HEK293 (cell line): Measurements from ENCODE around the gene C6orf47.

Experiments used
- CTCF ChIA-PET: fragments of 350-600 bp; formaldehyde crosslinking; extraction: SDS; loops from one replicate; lab custom pipeline; 2021; ENCODE audit warnings: antibody characterized with exemption; lab: Yijun Ruan, JAX
- POLR2A ChIA-PET: fragments of 300-600 bp; formaldehyde crosslinking; extraction: SDS; loops from one replicate; lab custom pipeline; 2020; ENCODE audit warnings: antibody characterized with exemption, inconsistent platforms; lab: Yijun Ruan, JAX
- H3K27ac ChIP-seq: fragments of 200-500 bp; sonication (Bioruptor generic); 2 replicates; pipeline ENCODE4 v1.5.1; 2014; ENCODE audit warnings: low read depth, low read length, control low read depth, inconsistent platforms; ENCODE audit errors: extremely low read depth
- H3K36me3 ChIP-seq, 2 experiments: fragments of 200-500 bp in 1 of 2; sonication (Bioruptor generic) in 1 of 2; 1 replicate in 1 of 2; 2 replicates in 1 of 2; pipeline ENCODE4 v1.5.1; 2014 to 2017; ENCODE audit warnings: inconsistent platforms in 2 of 2, low read length in 2 of 2; ENCODE audit not compliant: control insufficient read depth in 2 of 2, insufficient read depth in 1 of 2
- H3K4me1 ChIP-seq: fragments of 200-500 bp; sonication (Bioruptor generic); 2 replicates; pipeline ENCODE4 v1.5.1; 2014; ENCODE audit warnings: mild to moderate bottlenecking, low read length, inconsistent platforms; ENCODE audit not compliant: control insufficient read depth, insufficient read depth
- H3K4me3 ChIP-seq: 2 replicates; pipeline ENCODE4 v1.5.1; 2011; ENCODE audit warnings: low read depth, mild to moderate bottlenecking, control low read depth, low read length, moderate library complexity
- H3K9me3 ChIP-seq: fragments of 200-500 bp; sonication (Bioruptor generic); 2 replicates; pipeline ENCODE4 v1.5.1; 2014; ENCODE audit warnings: low read depth, low read length, inconsistent platforms; ENCODE audit not compliant: control insufficient read depth, insufficient read depth
- IKZF3 ChIP-seq: fragments of 450-650 bp; IDR thresholded peaks from 2 replicates; pipeline ENCODE4 v1.5.0; 2018; ENCODE audit warnings: missing biosample characterization, mild to moderate bottlenecking, missing genetic modification characterization, moderate library complexity
- KLF8 ChIP-seq: fragments of 450-650 bp; formaldehyde crosslinking; IDR thresholded peaks from 2 replicates; pipeline ENCODE4 v1.5.1; 2016; ENCODE audit warnings: missing biosample characterization, missing genetic modification characterization
- ZNF10 ChIP-seq: fragments of 450-650 bp; formaldehyde crosslinking; IDR thresholded peaks from 2 replicates; pipeline ENCODE4 v1.5.1; 2017; ENCODE audit warnings: missing biosample characterization, missing genetic modification characterization
- ZNF175 ChIP-seq: fragments of 450-650 bp; formaldehyde crosslinking; IDR thresholded peaks from 2 replicates; pipeline ENCODE4 v1.5.1; 2016; ENCODE audit warnings: missing biosample characterization, missing genetic modification characterization
- ZNF248 ChIP-seq: fragments of 450-650 bp; formaldehyde crosslinking; IDR thresholded peaks from 2 replicates; pipeline ENCODE4 v1.5.1; 2017; ENCODE audit warnings: missing biosample characterization, missing genetic modification characterization
- ZNF366 ChIP-seq: fragments of 450-650 bp; formaldehyde crosslinking; conservative IDR thresholded peaks from 2 replicates; pipeline ENCODE4 v1.5.1; 2016; ENCODE audit warnings: missing biosample characterization, missing genetic modification characterization
- ZNF48 ChIP-seq: fragments of 450-650 bp; formaldehyde crosslinking; IDR thresholded peaks from 2 replicates; pipeline ENCODE4 v1.5.1; 2016; ENCODE audit warnings: missing biosample characterization, missing genetic modification characterization
- ZNF571 ChIP-seq: fragments of 450-650 bp; formaldehyde crosslinking; IDR thresholded peaks from 2 replicates; pipeline ENCODE4 v1.5.0; 2017; ENCODE audit warnings: missing biosample characterization, missing genetic modification characterization
- ZNF600 ChIP-seq: fragments of 450-650 bp; formaldehyde crosslinking; IDR thresholded peaks from 2 replicates; pipeline ENCODE4 v1.5.1; 2016; ENCODE audit warnings: missing biosample characterization, missing genetic modification characterization
- TF ChIP-seq, protein P1 (sequence below): fragments of 450-650 bp; formaldehyde crosslinking; IDR thresholded peaks from 2 replicates; pipeline ENCODE4 v1.5.1; 2017; ENCODE audit warnings: missing biosample characterization, missing genetic modification characterization

C6orf47 gene

DNA sequence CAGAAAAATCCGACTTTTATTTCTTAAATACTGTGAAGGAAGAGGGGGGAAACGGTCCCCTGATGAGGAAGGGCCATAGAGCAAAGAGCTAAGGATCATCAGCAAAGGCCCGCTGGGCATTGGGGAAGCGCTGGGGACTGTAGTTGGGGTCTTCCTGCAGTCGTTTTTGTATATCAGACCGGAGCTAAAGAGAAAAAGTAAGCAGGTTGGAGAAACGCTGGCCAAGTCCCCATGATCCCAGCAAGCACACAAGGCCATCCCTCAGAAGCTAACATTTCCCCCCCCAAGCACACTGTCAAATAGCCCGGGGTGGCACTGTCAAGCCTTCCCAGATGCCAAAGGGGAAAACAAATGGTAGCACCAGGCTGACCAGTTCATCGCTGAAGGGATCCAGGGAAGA lies 21.5 kb downstream of the C6orf47 start:
- H3K4me1 ChIP-seq: no peaks in the 10 kb centered on the region
- TF ChIP-seq ZNF366 (tag by site-specific recombination) (no peak), ZNF10 (tag by site-specific recombination) (0 out of 2 replicates have a peak, but pooled peaks have one; percentile 51)
- no peak overlapping the region; the same call in 1 of the 2 replicates for H3K27ac ChIP-seq
- H3K36me3 ChIP-seq: peaks cover 40 to 94% of the 10 kb centered on the region in 2 experiments
- ChIA-PET POLR2A (interaction anchor here (0.5 to 11.0 kb wide), 12 partner anchors 12 to 817 kb away, joined by 3 to 123 read pairs (median 5); partner anchors contain the start of genes BAG6, C6orf47, GPANK1 and HSPA1B), CTCF (no interaction called here)
- no peak overlapping the region for H3K4me3 ChIP-seq
- no peaks in the 10 kb centered on the region for H3K9me3 ChIP-seq

DNA sequence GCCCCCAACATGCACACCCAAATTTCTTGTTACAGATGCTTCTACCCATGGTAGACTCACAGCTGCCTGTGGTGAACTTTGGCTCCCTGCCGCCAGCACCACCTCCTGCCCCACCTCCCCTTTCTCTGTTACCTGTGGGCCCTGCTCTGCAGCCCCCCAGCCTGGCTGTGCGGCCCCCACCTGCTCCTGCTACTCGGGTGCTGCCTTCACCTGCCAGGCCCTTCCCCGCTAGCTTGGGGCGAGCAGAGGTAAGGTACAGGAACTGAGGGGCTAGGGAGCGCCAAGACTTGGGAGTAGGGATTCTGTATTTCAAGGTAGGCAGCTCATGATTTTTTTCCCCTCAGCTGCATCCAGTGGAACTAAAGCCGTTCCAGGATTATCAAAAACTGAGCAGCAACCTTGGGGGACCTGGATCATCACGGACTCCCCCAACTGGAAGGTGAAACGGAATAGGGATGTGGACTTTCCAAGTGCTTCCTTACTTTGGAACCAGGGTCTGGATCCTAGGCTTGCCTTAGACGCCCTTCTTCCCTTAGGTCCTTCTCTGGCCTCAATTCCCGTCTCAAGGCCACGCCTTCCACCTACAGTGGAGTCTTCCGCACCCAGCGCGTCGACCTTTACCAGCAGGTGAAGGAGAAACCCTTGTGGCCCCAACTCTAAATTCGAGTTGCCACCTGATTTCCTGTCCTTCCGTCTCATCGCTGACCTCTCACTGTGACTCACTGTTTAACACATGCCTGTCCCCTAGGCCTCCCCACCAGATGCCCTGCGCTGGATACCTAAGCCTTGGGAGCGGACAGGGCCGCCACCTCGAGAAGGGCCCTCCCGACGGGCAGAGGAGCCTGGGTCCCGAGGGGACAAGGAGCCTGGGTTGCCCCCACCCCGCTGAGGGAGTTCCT lies 23.6 kb downstream of the C6orf47 start:
- POLR2A ChIA-PET: interaction anchor here (0.5 to 11.0 kb wide), 3 partner anchors 11 to 107 kb away, joined by 5 to 123 read pairs (median 76); partner anchors contain the start of gene BAG6
- TF ChIP-seq ZNF600 (tag by site-specific recombination) (peak; percentile 88), ZNF10 (tag by site-specific recombination) (peak; percentile 75), ZNF248 (tag by site-specific recombination) (no peak), IKZF3 (peak; percentile 42; the same call in 1 of the 2 replicates), ZNF48 (tag by site-specific recombination) (no peak), ZNF571 (tag by site-specific recombination) (no peak)
- H3K4me3 ChIP-seq: no peak overlapping the region
- H3K4me1 ChIP-seq: no peaks in the 10 kb centered on the region
- H3K36me3 ChIP-seq: peaks cover 35 to 96% of the 10 kb centered on the region in 2 experiments
- CTCF ChIA-PET: interaction anchor here (0.5 kb wide), 1 partner anchor 15 kb away, joined by 3 read pairs; no protein-coding TSS in a partner anchor
- H3K9me3 ChIP-seq: no peaks in the 10 kb centered on the region
- H3K27ac ChIP-seq: peak overlapping the region; percentile 37; the same call in 1 of the 2 replicates

DNA sequence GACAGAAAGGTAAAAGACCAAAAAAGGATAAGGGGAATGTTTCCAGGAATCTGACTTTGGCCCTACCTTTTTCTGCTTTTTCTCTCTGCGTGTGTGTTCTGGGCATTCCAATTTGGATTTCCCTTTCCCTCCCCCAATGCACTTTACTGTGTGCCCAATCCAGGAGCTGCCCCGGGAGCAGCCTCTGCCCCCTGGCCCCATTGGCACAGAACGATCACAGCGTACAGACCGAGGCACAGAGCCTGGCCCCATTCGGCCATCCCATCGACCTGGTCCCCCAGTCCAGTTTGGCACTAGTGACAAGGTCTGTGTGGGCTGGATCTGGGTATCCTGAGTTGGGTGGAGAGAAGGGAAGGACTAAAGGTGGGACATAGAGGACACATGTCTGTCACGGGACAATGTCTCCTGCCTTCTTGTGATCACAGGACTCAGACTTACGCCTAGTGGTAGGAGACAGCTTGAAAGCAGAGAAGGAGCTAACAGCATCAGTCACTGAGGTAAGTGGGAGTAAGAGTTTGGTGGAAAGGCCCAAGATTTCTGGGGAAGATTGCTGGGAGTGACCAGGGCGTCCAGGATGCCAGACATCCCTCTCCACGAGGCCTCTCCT lies 25.5 kb downstream of the C6orf47 start:
- TF ChIP-seq IKZF3: 0 out of 2 replicates have a peak, but pooled peaks have one; percentile 45
- peak; percentile 49; the same call in 1 of the 2 replicates for TF ChIP-seq ZNF600 (tag by site-specific recombination)
- TF ChIP-seq KLF8: 0 out of 2 replicates have a peak, but pooled peaks have one; percentile 21
- TF ChIP-seq, protein P1, sequence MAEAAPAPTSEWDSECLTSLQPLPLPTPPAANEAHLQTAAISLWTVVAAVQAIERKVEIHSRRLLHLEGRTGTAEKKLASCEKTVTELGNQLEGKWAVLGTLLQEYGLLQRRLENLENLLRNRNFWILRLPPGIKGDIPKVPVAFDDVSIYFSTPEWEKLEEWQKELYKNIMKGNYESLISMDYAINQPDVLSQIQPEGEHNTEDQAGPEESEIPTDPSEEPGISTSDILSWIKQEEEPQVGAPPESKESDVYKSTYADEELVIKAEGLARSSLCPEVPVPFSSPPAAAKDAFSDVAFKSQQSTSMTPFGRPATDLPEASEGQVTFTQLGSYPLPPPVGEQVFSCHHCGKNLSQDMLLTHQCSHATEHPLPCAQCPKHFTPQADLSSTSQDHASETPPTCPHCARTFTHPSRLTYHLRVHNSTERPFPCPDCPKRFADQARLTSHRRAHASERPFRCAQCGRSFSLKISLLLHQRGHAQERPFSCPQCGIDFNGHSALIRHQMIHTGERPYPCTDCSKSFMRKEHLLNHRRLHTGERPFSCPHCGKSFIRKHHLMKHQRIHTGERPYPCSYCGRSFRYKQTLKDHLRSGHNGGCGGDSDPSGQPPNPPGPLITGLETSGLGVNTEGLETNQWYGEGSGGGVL (tag by site-specific recombination): no peak
- CTCF ChIA-PET: interaction anchor here (0.6 to 1.1 kb wide), 2 partner anchors 16 to 17 kb away, joined by 3 read pairs; no protein-coding TSS in a partner anchor
- POLR2A ChIA-PET: interaction anchor here (1.1 to 11.0 kb wide), 5 partner anchors 9 to 192 kb away, joined by 3 to 123 read pairs (median 8); partner anchors contain the start of genes BAG6, C6orf47 and HSPA1B
- Histone ChIP-seq H3K4me1 (no peaks in the 10 kb centered on the region), H3K4me3 (no peak overlapping the region), H3K27ac (no peak overlapping the region), H3K9me3 (no peaks in the 10 kb centered on the region), H3K36me3 (peaks cover 45 to 96% of the 10 kb centered on the region in 2 experiments)

DNA sequence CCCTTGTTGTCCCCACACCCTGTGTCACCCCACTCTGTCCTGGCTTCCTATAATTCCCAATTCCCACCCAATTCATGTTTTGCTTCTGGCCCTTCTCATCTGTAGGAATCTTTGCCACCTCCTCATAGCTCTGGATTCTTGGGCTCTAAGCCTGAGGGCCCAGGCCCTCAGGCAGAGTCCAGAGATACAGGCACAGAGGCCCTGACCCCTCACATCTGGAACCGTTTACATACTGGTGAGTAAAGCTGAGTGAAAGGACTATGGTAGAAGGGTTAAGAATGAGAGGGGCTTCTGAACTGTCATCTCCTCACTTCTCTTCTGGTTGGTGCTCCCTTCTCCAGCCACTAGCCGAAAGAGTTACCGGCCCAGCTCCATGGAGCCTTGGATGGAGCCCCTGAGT lies 26.4 kb downstream of the C6orf47 start:
- Histone ChIP-seq H3K4me1 (no peaks in the 10 kb centered on the region), H3K36me3 (peaks cover 54 to 96% of the 10 kb centered on the region in 2 experiments), H3K9me3 (no peaks in the 10 kb centered on the region), H3K4me3 (no peak overlapping the region), H3K27ac (no peak overlapping the region)
- CTCF ChIA-PET: interaction anchor here (1.1 to 1.2 kb wide), 2 partner anchors 12 to 17 kb away, joined by 3 read pairs; no protein-coding TSS in a partner anchor
- TF ChIP-seq ZNF175 (no peak), IKZF3 (0 out of 2 replicates have a peak, but pooled peaks have one; percentile 10)
- POLR2A ChIA-PET: interaction anchor here (0.5 to 11.0 kb wide), 5 partner anchors 8 to 193 kb away, joined by 4 to 123 read pairs (median 7); partner anchors contain the start of genes BAG6 and HSPA1B
